Right lung (tissue), 5 donors: ENCODE measurements around the gene INO80D. TPM values are rescaled to one million over a fixed set of nuclear protein-coding genes. Genes with fewer than 3 reads are reported as not detected.
"Not testable (repeated sequence)": the region's sequence is repeated elsewhere in the genome, so short reads cannot be mapped to it uniquely, and the experiment has no call there.

Experiments used
- DNase-seq, 2 donors: peaks; one replicate each; pipeline ENCODE4 v3.0.0-alpha.2; 2013
- polyA plus RNA-seq, 5 donors: library from polyadenylated mRNA; unstranded; fragments of 120-200 nt; gene quantifications; one replicate each; pipeline versions ENCODE4 v1.2.1 to v1.2.3, GENCODE V29; 2013; ENCODE audit warnings: inconsistent platforms in 1 of 5, low replicate concordance in 1 of 5; ENCODE audit not compliant: insufficient read length in 5 of 5, insufficient read depth in 1 of 5

INO80D gene
- polyA plus RNA-seq, 5 donors: 7.7 to 12.1 (median 11.3) TPM

- DNase-seq: no peak
These were observed 53.9 kb downstream of the INO80D start for GRCh38 chr2:206031950-206032567.

- DNase-seq: no peak
These were observed 54.7 kb downstream of the INO80D start for GRCh38 chr2:206031162-206031784.

GRCh38 chr2:206028101-206028500 is 57.9 kb downstream of the INO80D start:
- DNase-seq: no peak

- no peak for DNase-seq
These were observed 62.8 kb downstream of the INO80D start for GRCh38 chr2:206023183-206023582.

GRCh38 chr2:206020171-206020570 is 65.8 kb downstream of the INO80D start:
- DNase-seq: no peak

GRCh38 chr2:206015746-206016145 is 70.2 kb downstream of the INO80D start:
- not testable (repeated sequence) for DNase-seq

GRCh38 chr2:206011795-206012194 is 74.2 kb downstream of the INO80D start:
- no peak for DNase-seq

GRCh38 chr2:206011018-206011614 is 74.9 kb downstream of the INO80D start:
- no peak for DNase-seq

GRCh38 chr2:206004004-206004693 is 81.8 kb downstream of the INO80D start:
- no peak for DNase-seq

- DNase-seq: no peak
These were observed 83.5 kb downstream of the INO80D start for GRCh38 chr2:206002440-206002839.

GRCh38 chr2:206001912-206002311 is 84.1 kb downstream of the INO80D start:
- no peak for DNase-seq

GRCh38 chr2:206000776-206001175 is 85.2 kb downstream of the INO80D start:
- DNase-seq: no peak

GRCh38 chr2:205998583-205998982 is 87.4 kb downstream of the INO80D start:
- no peak for DNase-seq

- no peak for DNase-seq
These were observed 89.8 kb downstream of the INO80D start for GRCh38 chr2:205996161-205996560.

- DNase-seq: no peak
These were observed 90.7 kb downstream of the INO80D start for GRCh38 chr2:205995260-205995659.

GRCh38 chr2:205994344-205994743 is 91.6 kb downstream of the INO80D start:
- DNase-seq: no peak

GRCh38 chr2:205990104-205990503 is 95.9 kb downstream of the INO80D start:
- no peak for DNase-seq

GRCh38 chr2:205989271-205990071 is 96.5 kb downstream of the INO80D start:
- DNase-seq: no peak

- not testable (repeated sequence) for DNase-seq
These were observed 97.3 kb downstream of the INO80D start for GRCh38 chr2:205988681-205989080.

GRCh38 chr2:205988274-205988673 is 97.7 kb downstream of the INO80D start:
- DNase-seq: no peak

- not testable (repeated sequence) for DNase-seq
These were observed 99.6 kb downstream of the INO80D start for GRCh38 chr2:205986334-205986733.

GRCh38 chr2:205984381-205984780 is 101.6 kb downstream of the INO80D start:
- DNase-seq: no peak
